Fibroblast of lung (primary cell): ENCODE results near the gene VEPH1. TPM values are rescaled to one million over a fixed set of nuclear protein-coding genes. Genes with fewer than 3 reads are reported as not detected.
"Not testable (repeated sequence)": the region's sequence is repeated elsewhere in the genome, so short reads cannot be mapped to it uniquely, and the experiment has no call there.

Source experiments
- DNase-seq, 2 donors: peaks; one replicate each; pipeline versions ENCODE4 v3.0.0 to v3.0.0-alpha.2; 2010; ENCODE audit warnings: low read depth in 2 of 2
- H2AFZ ChIP-seq: 2 replicates; pipeline ENCODE4 v1.5.1; 2012; ENCODE audit warnings: low read length, control low read depth, inconsistent platforms
- H3K27ac ChIP-seq: 2 replicates; pipeline ENCODE4 v1.5.1; 2011; ENCODE audit warnings: low read length, control low read depth; ENCODE audit not compliant: insufficient read depth
- H3K27me3 ChIP-seq: 2 replicates; pipeline ENCODE4 v1.5.1; 2011; ENCODE audit warnings: mild to moderate bottlenecking, low read length; ENCODE audit not compliant: control insufficient read depth, insufficient read depth
- H3K36me3 ChIP-seq: 2 replicates; pipeline ENCODE4 v1.5.1; 2011; ENCODE audit warnings: low read length; ENCODE audit not compliant: control insufficient read depth, insufficient read depth
- H3K4me1 ChIP-seq: 2 replicates; pipeline ENCODE4 v1.5.1; 2011; ENCODE audit warnings: low read length; ENCODE audit not compliant: control insufficient read depth, insufficient read depth; ENCODE audit errors: extremely low read depth
- H3K4me2 ChIP-seq: 2 replicates; pipeline ENCODE4 v1.5.1; 2011; ENCODE audit warnings: low read length, control low read depth; ENCODE audit not compliant: insufficient read depth; ENCODE audit errors: extremely low read depth
- H3K4me3 ChIP-seq, 4 experiments: fragments of 200-600 bp in 1 of 4; sonication (generic) in 1 of 4; replicated peaks in 1 of 4; 2 replicates each; pipeline ENCODE4 v1.5.1; 2011 to 2016; ENCODE audit warnings: low read length in 4 of 4, low read depth in 3 of 4, mild to moderate bottlenecking in 3 of 4, control low read depth in 2 of 4, inconsistent platforms in 1 of 4, mixed read lengths in 1 of 4; ENCODE audit not compliant: insufficient read depth in 1 of 4; ENCODE audit errors: control extremely low read depth in 1 of 4
- H3K79me2 ChIP-seq: 2 replicates; pipeline ENCODE4 v1.5.1; 2012; ENCODE audit warnings: mild to moderate bottlenecking, low read length, inconsistent platforms; ENCODE audit not compliant: control insufficient read depth, insufficient read depth
- H3K9ac ChIP-seq: 2 replicates; pipeline ENCODE4 v1.5.1; 2011; ENCODE audit warnings: mild to moderate bottlenecking, low read length, control low read depth; ENCODE audit not compliant: insufficient read depth
- H3K9me3 ChIP-seq: 2 replicates; pipeline ENCODE4 v1.5.1; 2012; ENCODE audit warnings: low read depth, low read length; ENCODE audit not compliant: control insufficient read depth, insufficient read depth
- H4K20me1 ChIP-seq: 2 replicates; pipeline ENCODE4 v1.5.1; 2011; ENCODE audit warnings: low read length; ENCODE audit not compliant: control insufficient read depth, insufficient read depth; ENCODE audit errors: extremely low read depth
- CTCF ChIP-seq, 2 donors: IDR thresholded peaks in 1 of 2; conservative IDR thresholded peaks in 1 of 2; 1 replicate in 1 of 2; 2 replicates in 1 of 2; pipeline ENCODE4 v1.5.1; 2011 to 2012; ENCODE audit warnings: low read length in 2 of 2, control low read depth in 1 of 2, inconsistent platforms in 1 of 2, low read depth in 1 of 2, mild to moderate bottlenecking in 1 of 2
- EZH2 ChIP-seq: IDR thresholded peaks from 2 replicates; pipeline ENCODE4 v1.5.1; 2012; ENCODE audit warnings: low read length, control low read depth, mild to moderate bottlenecking; ENCODE audit errors: missing control alignments
- polyA plus RNA-seq, 2 donors: library from polyadenylated mRNA; depleted of rRNA in 1 of 2; stranded (reverse) in 1 of 2; unstranded in 1 of 2; fragments of >200 nt; gene quantifications; 2 replicates each; pipeline ENCODE4 v1.2.1, GENCODE V29; 2011 to 2012; ENCODE audit warnings: missing spikeins in 1 of 2
- total RNA-seq: library from RNA; depleted of rRNA; stranded (reverse); fragments of >200 nt; gene quantifications from 2 replicates; pipeline ENCODE4 v1.2.1, GENCODE V29; 2014

Gene VEPH1
- total and polyA plus RNA-seq, 2 donors (not counting 1 experiment from before 2014, with no cell fraction given): 13.1 to 34.7 TPM

GRCh38 chr3:157327018-157327417 lies 176.2 kb downstream of the VEPH1 start:
- Histone ChIP-seq H3K27me3 (no peaks in the 10 kb centered on the region), H3K79me2 (no peaks in the 10 kb centered on the region), H3K4me2 (no peak overlapping the region), H3K9ac (no peak overlapping the region), H3K27ac (no peak overlapping the region), H4K20me1 (no peaks in the 10 kb centered on the region), H3K9me3 (no peaks in the 10 kb centered on the region), H2AFZ (no peak overlapping the region), H3K4me3 (no peak overlapping the region), H3K36me3 (no peaks in the 10 kb centered on the region), H3K4me1 (peaks cover 4% of the 10 kb centered on the region)
- TF ChIP-seq EZH2: no peak
- TF ChIP-seq CTCF (conservative IDR thresholded peaks at IDR 0.05 in 1 of 2, IDR thresholded peaks at IDR 0.05 in 1 of 2; ENCODE audit: low read depth in 1 of 2, low read length in 2 of 2): no peak
- no peak for DNase-seq

- not testable (repeated sequence) for H3K4me3 ChIP-seq, H3K4me2 ChIP-seq, H2AFZ ChIP-seq, H3K4me1 ChIP-seq, H4K20me1 ChIP-seq, H3K27ac ChIP-seq, H3K27me3 ChIP-seq, H3K9me3 ChIP-seq, H3K9ac ChIP-seq, H3K36me3 ChIP-seq, DNase-seq, H3K79me2 ChIP-seq
Observed at GRCh38 chr3:157324869-157325268, 178.3 kb downstream of the VEPH1 start.

- no peaks in the 10 kb centered on the region for H3K4me1 ChIP-seq
- H3K27ac ChIP-seq: no peak overlapping the region
- no peaks in the 10 kb centered on the region for H3K9me3 ChIP-seq
- H3K36me3 ChIP-seq: no peaks in the 10 kb centered on the region
- no peak overlapping the region for H3K9ac ChIP-seq
- no peaks in the 10 kb centered on the region for H3K79me2 ChIP-seq
- no peaks in the 10 kb centered on the region for H4K20me1 ChIP-seq
- no peak overlapping the region for H2AFZ ChIP-seq
- DNase-seq: no peak
- H3K27me3 ChIP-seq: no peaks in the 10 kb centered on the region
- no peak for TF ChIP-seq CTCF (conservative IDR thresholded peaks at IDR 0.05 in 1 of 2, IDR thresholded peaks at IDR 0.05 in 1 of 2; ENCODE audit: low read depth in 1 of 2, low read length in 2 of 2)
- no peak for TF ChIP-seq EZH2
- H3K4me2 ChIP-seq: no peak overlapping the region
- no peak overlapping the region for H3K4me3 ChIP-seq
Observed at GRCh38 chr3:157323360-157323759, 179.9 kb downstream of the VEPH1 start.

- no peak overlapping the region for H3K4me2 ChIP-seq
- H3K9me3 ChIP-seq: no peaks in the 10 kb centered on the region
- TF ChIP-seq CTCF (conservative IDR thresholded peaks at IDR 0.05 in 1 of 2, IDR thresholded peaks at IDR 0.05 in 1 of 2; ENCODE audit: low read depth in 1 of 2, low read length in 2 of 2): no peak
- no peak overlapping the region for H2AFZ ChIP-seq
- H3K36me3 ChIP-seq: no peaks in the 10 kb centered on the region
- no peaks in the 10 kb centered on the region for H3K4me1 ChIP-seq
- no peak for DNase-seq
- no peak overlapping the region for H3K4me3 ChIP-seq
- H3K27me3 ChIP-seq: no peaks in the 10 kb centered on the region
- H3K9ac ChIP-seq: no peak overlapping the region
- H4K20me1 ChIP-seq: no peaks in the 10 kb centered on the region
- no peak overlapping the region for H3K27ac ChIP-seq
- H3K79me2 ChIP-seq: no peaks in the 10 kb centered on the region
Observed at GRCh38 chr3:157319672-157320071, 183.5 kb downstream of the VEPH1 start.
